SK-N-SH treated with all-trans-retinoic acid at 6 μM for 48 hours (cell line): Measurements from ENCODE around the gene CTIF.

Experiments
- ARNTL ChIP-seq: fragments of 450-650 bp; formaldehyde crosslinking; IDR thresholded peaks from 2 replicates; pipeline ENCODE4 v1.5.0; 2020; ENCODE audit warnings: low read depth, mild to moderate bottlenecking, moderate library complexity, borderline replicate concordance
- ZC3H10 ChIP-seq: fragments of 250-450 bp; sonication (Bioruptor Pico); IDR thresholded peaks from 2 replicates; pipeline ENCODE4 v1.5.1; 2021; ENCODE audit warnings: mild to moderate bottlenecking, moderate library complexity
- ZFP30 ChIP-seq: fragments of 450-650 bp; formaldehyde crosslinking; IDR thresholded peaks from 2 replicates; pipeline ENCODE4 v1.5.0; 2022; ENCODE audit warnings: mild to moderate bottlenecking, moderate library complexity
- ZNF565 ChIP-seq: fragments of 450-650 bp; formaldehyde crosslinking; conservative IDR thresholded peaks from 2 replicates; pipeline ENCODE4 v1.5.0; 2020; ENCODE audit warnings: low read depth, mild to moderate bottlenecking, moderate library complexity
- ZNF8 ChIP-seq: fragments of 450-650 bp; formaldehyde crosslinking; IDR thresholded peaks from 2 replicates; pipeline ENCODE4 v1.5.0; 2020; ENCODE audit warnings: mild to moderate bottlenecking, moderate library complexity
- TF ChIP-seq, protein P1 (sequence below): fragments of 250-450 bp; sonication (Bioruptor Pico); IDR thresholded peaks from 2 replicates; pipeline ENCODE4 v1.8.0; 2021; ENCODE audit warnings: low read depth, mild to moderate bottlenecking, moderate library complexity, borderline replicate concordance
- TF ChIP-seq, protein P2 (sequence below): fragments of 250-450 bp; sonication (Bioruptor Pico); IDR thresholded peaks from 2 replicates; pipeline ENCODE4 v1.8.0; 2020; ENCODE audit warnings: mild to moderate bottlenecking, moderate library complexity, borderline replicate concordance

DNA sequence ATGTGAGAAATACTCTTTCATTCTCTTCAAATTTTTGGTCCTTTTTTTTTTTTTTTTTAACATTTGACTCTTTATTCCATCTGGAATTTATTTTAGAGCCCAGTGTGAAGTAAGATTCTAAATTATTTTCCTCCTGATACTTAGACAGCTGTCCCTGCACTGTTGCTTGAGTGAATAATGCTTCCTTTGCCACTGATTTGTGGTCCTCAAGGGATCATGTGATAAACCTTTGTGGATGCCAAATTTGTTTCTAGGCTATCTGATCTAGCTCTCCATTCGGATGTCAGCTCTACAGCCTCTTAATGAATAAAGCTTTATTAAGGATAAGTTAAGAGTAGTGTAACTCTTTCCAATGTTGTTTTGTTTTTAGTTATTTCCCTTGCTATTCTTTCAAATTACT is 269.6 kb downstream of the CTIF start:
- TF ChIP-seq, protein P1, sequence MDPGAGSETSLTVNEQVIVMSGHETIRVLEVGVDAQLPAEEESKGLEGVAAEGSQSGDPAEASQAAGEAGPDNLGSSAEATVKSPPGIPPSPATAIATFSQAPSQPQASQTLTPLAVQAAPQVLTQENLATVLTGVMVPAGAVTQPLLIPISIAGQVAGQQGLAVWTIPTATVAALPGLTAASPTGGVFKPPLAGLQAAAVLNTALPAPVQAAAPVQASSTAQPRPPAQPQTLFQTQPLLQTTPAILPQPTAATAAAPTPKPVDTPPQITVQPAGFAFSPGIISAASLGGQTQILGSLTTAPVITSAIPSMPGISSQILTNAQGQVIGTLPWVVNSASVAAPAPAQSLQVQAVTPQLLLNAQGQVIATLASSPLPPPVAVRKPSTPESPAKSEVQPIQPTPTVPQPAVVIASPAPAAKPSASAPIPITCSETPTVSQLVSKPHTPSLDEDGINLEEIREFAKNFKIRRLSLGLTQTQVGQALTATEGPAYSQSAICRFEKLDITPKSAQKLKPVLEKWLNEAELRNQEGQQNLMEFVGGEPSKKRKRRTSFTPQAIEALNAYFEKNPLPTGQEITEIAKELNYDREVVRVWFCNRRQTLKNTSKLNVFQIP (CRISPR knock-in tag): no peak
- TF ChIP-seq, protein P2, sequence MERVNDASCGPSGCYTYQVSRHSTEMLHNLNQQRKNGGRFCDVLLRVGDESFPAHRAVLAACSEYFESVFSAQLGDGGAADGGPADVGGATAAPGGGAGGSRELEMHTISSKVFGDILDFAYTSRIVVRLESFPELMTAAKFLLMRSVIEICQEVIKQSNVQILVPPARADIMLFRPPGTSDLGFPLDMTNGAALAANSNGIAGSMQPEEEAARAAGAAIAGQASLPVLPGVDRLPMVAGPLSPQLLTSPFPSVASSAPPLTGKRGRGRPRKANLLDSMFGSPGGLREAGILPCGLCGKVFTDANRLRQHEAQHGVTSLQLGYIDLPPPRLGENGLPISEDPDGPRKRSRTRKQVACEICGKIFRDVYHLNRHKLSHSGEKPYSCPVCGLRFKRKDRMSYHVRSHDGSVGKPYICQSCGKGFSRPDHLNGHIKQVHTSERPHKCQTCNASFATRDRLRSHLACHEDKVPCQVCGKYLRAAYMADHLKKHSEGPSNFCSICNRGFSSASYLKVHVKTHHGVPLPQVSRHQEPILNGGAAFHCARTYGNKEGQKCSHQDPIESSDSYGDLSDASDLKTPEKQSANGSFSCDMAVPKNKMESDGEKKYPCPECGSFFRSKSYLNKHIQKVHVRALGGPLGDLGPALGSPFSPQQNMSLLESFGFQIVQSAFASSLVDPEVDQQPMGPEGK (CRISPR knock-in tag): no peak
- no peak for TF ChIP-seq ZNF8
- no peak for TF ChIP-seq ZFP30 (CRISPR knock-in tag)
- no peak for TF ChIP-seq ARNTL (CRISPR knock-in tag)
- no peak for TF ChIP-seq ZC3H10 (CRISPR knock-in tag)
- TF ChIP-seq ZNF565 (CRISPR knock-in tag): no peak
